Pancreas (tissue), 10 donors: ENCODE results near the gene ANTXR2. TPM values are rescaled to one million over a fixed set of nuclear protein-coding genes. Genes with fewer than 3 reads are reported as not detected.

Experiments
- ATAC-seq, 4 donors: fragments of 200-7000 bp; cut with Tn5 transposase; one replicate each; pipeline versions ENCODE4 v1.8.0 to v1.9.1; 2020; ENCODE audit warnings: mild to moderate bottlenecking in 4 of 4, moderate library complexity in 4 of 4
- DNase-seq, 6 donors: peaks; one replicate each; pipeline ENCODE4 v3.0.0-alpha.2; 2020
- FAIRE-seq: peaks from 2 replicates; lab custom pipeline; 2012; peaks lifted over from hg19 to GRCh38; lab: Jason Lieb, UNC
- H3K27ac ChIP-seq, 4 donors: fragments of 200-600 bp; sonication (generic); 1 replicate in 3 of 4; 2 replicates in 1 of 4; pipeline versions ENCODE4 v1.5.0 to v1.8.0; 2020
- H3K27me3 ChIP-seq, 4 donors: fragments of 200-600 bp; one replicate each; pipeline ENCODE4 v1.8.0; 2021
- H3K36me3 ChIP-seq, 3 donors: fragments of 200-600 bp; sonication (generic) in 1 of 3; one replicate each; pipeline versions ENCODE4 v1.5.0 to v1.8.0; 2020 to 2021
- H3K4me1 ChIP-seq, 3 donors: fragments of 200-600 bp; one replicate each; pipeline ENCODE4 v1.8.0; 2021
- H3K4me3 ChIP-seq, 4 donors: fragments of 200-600 bp; sonication (generic) in 2 of 4; one replicate each; pipeline versions ENCODE4 v1.5.0 to v1.8.0; 2020 to 2021
- H3K9me3 ChIP-seq, 4 donors: fragments of 200-600 bp; one replicate each; pipeline ENCODE4 v1.8.0; 2021
- CTCF ChIP-seq, 4 donors: fragments of 200-600 bp; sonication (generic) in 3 of 4; IDR thresholded peaks; one replicate each; pipeline versions ENCODE4 v1.5.0 to v1.8.0; 2021; ENCODE audit warnings: antibody characterized with exemption in 4 of 4
- WGBS, 2 donors: extraction: QIAGEN DNeasy Blood & Tissue Kit; methylation state at CpG; one replicate each; pipeline ENCODE4 v1.1.7; 2013; 5-methylcytosine and 5-hydroxymethylcytosine counted together
- intact Hi-C, 3 donors: fragments of 100-400 bp; cut with DNase I; formaldehyde crosslinking; loops; one replicate each; pipeline versions ENCODE4 v1.11.1 to v1.14.2; 2022
- polyA plus RNA-seq, 2 donors: library from polyadenylated mRNA; stranded (reverse); fragments of 200-250 nt; gene quantifications; one replicate each; pipeline ENCODE4 v1.2.3, GENCODE V29; 2013
- total RNA-seq, 6 donors: library from RNA; stranded (reverse); fragmentation: NEBNext Ultra II Directional in 4 of 6; extraction: Animal tissue kit (Norgen Biotek cat#: 25700) in 4 of 6; gene quantifications; one replicate each; pipeline versions ENCODE4 v1.2.1 to v1.2.4, GENCODE V29; 2021 to 2023
- donor health status: healthy with polysubstance abuse.
- donor health status: DM: no; HTN: no; CAD: no; lungs with moderate emphysema.
- donor health status: DM: no; HTN: no; CAD: no.
- donor health status: control.
- donor health status: control.
- donor health status: Bipolar disorder and iron deficiency.
- donor health status: DM: yes; HTN: yes; CAD: no.
- donor health status: DM: no; HTN: no; CAD: no.
- donor health status: DM: no; HTN: no; CAD: no.
- donor health status: DM: yes; HTN: yes; CAD: no.

Gene ANTXR2
- total and polyA plus RNA-seq, 8 donors = 1.4 to 22.4 (median 4.6) TPM

GRCh38 chr4:80065601-80066000 is 7.4 kb downstream of the ANTXR2 start:
- no peaks in the 10 kb centered on the region for H3K9me3 ChIP-seq
- H3K27ac ChIP-seq = no peak overlapping the region
- H3K27me3 ChIP-seq = no peaks in the 10 kb centered on the region
- no peaks in the 10 kb centered on the region for H3K36me3 ChIP-seq
- FAIRE-seq = no peak
- ATAC-seq = no peak
- 96 to 97% methylated on average over 2 of the region's 2 CpGs for WGBS, 2 donors
- TF ChIP-seq CTCF (IDR thresholded peaks at IDR 0.05) = no peak
- peaks cover 0 to 4% (median 0%) of the 10 kb centered on the region in 3 donors for H3K4me1 ChIP-seq
- no peak overlapping the region for H3K4me3 ChIP-seq
- DNase-seq = no peak
- intact Hi-C loops = no loop called here

GRCh38 chr4:80062527-80062926 is 10.5 kb downstream of the ANTXR2 start:
- Histone ChIP-seq H3K4me3 (no peak overlapping the region), H3K27me3 (no peaks in the 10 kb centered on the region), H3K36me3 (no peaks in the 10 kb centered on the region), H3K9me3 (no peaks in the 10 kb centered on the region), H3K27ac (no peak overlapping the region), H3K4me1 (no peaks in the 10 kb centered on the region)
- 86 to 89% methylated on average over 3 of the region's 3 CpGs for WGBS, 2 donors
- TF ChIP-seq CTCF (IDR thresholded peaks at IDR 0.05) = no peak
- DNase-seq = no peak
- no peak for ATAC-seq
- FAIRE-seq = no peak
- intact Hi-C loops = no loop called here

GRCh38 chr4:80060804-80061203 is 12.2 kb downstream of the ANTXR2 start:
- ATAC-seq = no peak
- Histone ChIP-seq H3K27ac (no peak overlapping the region), H3K36me3 (no peaks in the 10 kb centered on the region), H3K27me3 (no peaks in the 10 kb centered on the region), H3K9me3 (no peaks in the 10 kb centered on the region), H3K4me3 (no peak overlapping the region), H3K4me1 (no peaks in the 10 kb centered on the region)
- intact Hi-C loops = no loop called here
- FAIRE-seq = no peak
- WGBS, 2 donors = 96 to 100% methylated on average over 4 of the region's 4 CpGs
- DNase-seq = no peak
- TF ChIP-seq CTCF (IDR thresholded peaks at IDR 0.05) = no peak

GRCh38 chr4:80058740-80059139 is 14.3 kb downstream of the ANTXR2 start:
- intact Hi-C loops = no loop called here

More at GRCh38 chr4:80058740-80059139, 14.3 kb downstream of the ANTXR2 start:
- peak; percentile 32 for FAIRE-seq
- ATAC-seq = peak in 2 of 4 donors; percentile 64 to 79
- Histone ChIP-seq H3K36me3 (no peaks in the 10 kb centered on the region), H3K27ac (no peak overlapping the region), H3K4me3 (no peak overlapping the region), H3K27me3 (no peaks in the 10 kb centered on the region), H3K9me3 (no peaks in the 10 kb centered on the region), H3K4me1 (no peaks in the 10 kb centered on the region)
- no peak for TF ChIP-seq CTCF (IDR thresholded peaks at IDR 0.05)
- no peak for DNase-seq
- WGBS, 2 donors = 84 to 92% methylated on average over 2 of the region's 2 CpGs
